ENCODE results near the gene SHISAL1. TPM values are rescaled to one million over a fixed set of nuclear protein-coding genes. Genes with fewer than 3 reads are reported as not detected.

SHISAL1 gene
- total and polyA plus RNA-seq, 2 donors (not counting 3 experiments of a cell fraction or from before 2014, with no cell fraction given) = 0.01 to 0.07 TPM

DNA sequence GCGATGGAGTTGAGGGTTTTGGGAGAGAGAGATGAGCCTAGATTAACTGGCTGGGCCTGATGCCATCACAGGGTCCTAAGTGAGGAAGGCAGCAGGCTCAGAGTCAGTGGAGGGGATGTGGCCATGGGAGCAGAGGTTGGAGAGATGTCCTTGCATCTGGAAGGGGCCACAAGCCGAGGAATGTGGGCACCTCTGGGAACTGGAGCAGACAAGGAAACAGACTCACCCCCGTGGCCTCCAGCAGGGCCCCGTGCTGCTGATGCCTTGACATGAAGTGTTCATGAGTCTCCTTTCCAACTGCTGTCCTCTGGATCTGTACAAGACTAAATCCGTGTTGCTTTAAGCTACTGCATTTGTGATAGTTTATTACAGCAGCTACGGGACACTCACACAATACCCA lies 49.2 kb downstream of the SHISAL1 start:
- Histone ChIP-seq H3K9me1 (replicated peaks; ENCODE audit: control insufficient read depth, extremely low read depth, insufficient read depth, low read length) (no peaks in the 10 kb centered on the region), H3K27ac (ENCODE audit: insufficient read depth, low read depth, low read length) (no peak overlapping the region), H3K79me2 (ENCODE audit: control insufficient read depth, insufficient read depth, low read length) (no peaks in the 10 kb centered on the region), H3K4me1 (ENCODE audit: control insufficient read depth, extremely low read depth, insufficient read depth, low read length) (no peaks in the 10 kb centered on the region), H3K27me3 (ENCODE audit: control insufficient read depth in 2 of 2, insufficient read depth in 2 of 2, low read length in 2 of 2) (no peaks in the 10 kb centered on the region), H3K36me3 (ENCODE audit: control insufficient read depth in 2 of 2, extremely low read depth in 1 of 2, insufficient read depth in 2 of 2, low read length in 2 of 2) (no peaks in the 10 kb centered on the region), H4K20me1 (replicated peaks; ENCODE audit: control insufficient read depth, extremely low read depth, insufficient read depth, low read length) (no peaks in the 10 kb centered on the region), H3K4me3 (replicated peaks in 1 of 3; ENCODE audit: insufficient read depth in 1 of 3, low read depth in 1 of 3, low read length in 3 of 3) (no peak overlapping the region), H2AFZ (ENCODE audit: low read depth, low read length) (no peak overlapping the region), H3K9me3 (replicated peaks; ENCODE audit: control insufficient read depth, insufficient read depth, low read length) (no peaks in the 10 kb centered on the region), H3K4me2 (ENCODE audit: insufficient read depth, low read length) (no peak overlapping the region), H3K9ac (replicated peaks; ENCODE audit: extremely low read depth, insufficient read depth, low read length) (no peak overlapping the region)
- BruUV-seq (replicated peaks) = no TSS peak
- intact Hi-C loops (cut with micrococcal nuclease) = no loop called here
- POLR2A ChIA-PET = no interaction called here
- DNase-seq (ENCODE audit: low read depth, low spot score) (no peak), FAIRE-seq (no peak)
- TF ChIP-seq JUN (IDR thresholded peaks at IDR 0.05; ENCODE audit: borderline replicate concordance, insufficient read depth, insufficient read length, low read depth) (no peak), CTCF (IDR thresholded peaks at IDR 0.05; ENCODE audit: extremely low read depth in 1 of 2, insufficient read depth in 1 of 2, low read depth in 1 of 2, low read length in 2 of 2) (no peak), POLR2A (IDR thresholded peaks at IDR 0.05; ENCODE audit: low read depth, low read length) (no peak), EZH2 (IDR thresholded peaks at IDR 0.05; ENCODE audit: borderline replicate concordance, low read depth, low read length, severe bottlenecking) (no peak)
- TF ChIP-seq, protein P1, sequence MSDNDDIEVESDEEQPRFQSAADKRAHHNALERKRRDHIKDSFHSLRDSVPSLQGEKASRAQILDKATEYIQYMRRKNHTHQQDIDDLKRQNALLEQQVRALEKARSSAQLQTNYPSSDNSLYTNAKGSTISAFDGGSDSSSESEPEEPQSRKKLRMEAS (IDR thresholded peaks at IDR 0.05; ENCODE audit: insufficient read depth, insufficient read length) = no peak
- CTCF ChIA-PET = no interaction called here
- dilution Hi-C loops (cut with MboI; ENCODE audit: extremely low pct_ligation_motif_present, low sequenced_read_pairs) = no loop called here
